Astrocyte (in vitro differentiated cells and primary cell): ENCODE results near the gene KLF17. TPM values are rescaled to one million over a fixed set of nuclear protein-coding genes. Genes with fewer than 3 reads are reported as not detected.
A peak's percentile ranks its signal among the peaks of the same experiment; 100 is the strongest.

Experiments
- DNase-seq: peaks from one replicate; pipeline ENCODE4 v3.0.0-alpha.2; 2010; ENCODE audit warnings: low read depth
- FAIRE-seq: peaks from 2 replicates; lab custom pipeline; 2011; peaks lifted over from hg19 to GRCh38; lab: Jason Lieb, UNC
- H2AFZ ChIP-seq: 2 replicates; pipeline ENCODE4 v1.6.0; 2012; ENCODE audit warnings: low read depth, low read length, inconsistent platforms
- H3K27ac ChIP-seq: 2 replicates; pipeline ENCODE4 v1.5.1; 2011; ENCODE audit warnings: low read depth, low read length, inconsistent platforms
- H3K27me3 ChIP-seq: 2 replicates; pipeline ENCODE4 v1.6.0; 2011; ENCODE audit warnings: low read length, inconsistent platforms; ENCODE audit not compliant: insufficient read depth
- H3K36me3 ChIP-seq: 2 replicates; pipeline ENCODE4 v1.5.1; 2011; ENCODE audit warnings: low read length, inconsistent platforms; ENCODE audit not compliant: insufficient read depth
- H3K4me1 ChIP-seq: 2 replicates; pipeline ENCODE4 v1.5.1; 2011; ENCODE audit warnings: low read length, inconsistent platforms; ENCODE audit not compliant: insufficient read depth
- H3K4me2 ChIP-seq: 2 replicates; pipeline ENCODE4 v1.6.0; 2012; ENCODE audit warnings: low read length, inconsistent platforms
- H3K4me3 ChIP-seq: 2 replicates; pipeline ENCODE4 v1.5.1; 2011; ENCODE audit warnings: low read depth, mild to moderate bottlenecking, low read length, inconsistent platforms; ENCODE audit not compliant: insufficient read depth
- H3K79me2 ChIP-seq: 2 replicates; pipeline ENCODE4 v1.6.0; 2012; ENCODE audit warnings: mild to moderate bottlenecking, low read length, inconsistent platforms; ENCODE audit not compliant: insufficient read depth
- H3K9ac ChIP-seq: 2 replicates; pipeline ENCODE4 v1.6.0; 2012; ENCODE audit warnings: mild to moderate bottlenecking, low read length, inconsistent platforms
- H3K9me3 ChIP-seq: 2 replicates; pipeline ENCODE4 v1.5.1; 2012; ENCODE audit warnings: low read depth, mild to moderate bottlenecking, low read length, inconsistent platforms; ENCODE audit not compliant: insufficient read depth
- H4K20me1 ChIP-seq: 2 replicates; pipeline ENCODE4 v1.6.0; 2012; ENCODE audit warnings: low read length, inconsistent platforms; ENCODE audit not compliant: insufficient read depth
- H3K27ac Mint-ChIP-seq: one replicate; pipeline ENCODE4 v1.8.0; 2021; ENCODE audit warnings: mild to moderate bottlenecking, mixed read lengths; ENCODE audit not compliant: unreplicated experiment
- H3K27me3 Mint-ChIP-seq: one replicate; pipeline ENCODE4 v1.8.0; 2021; ENCODE audit warnings: low read depth, mixed read lengths; ENCODE audit not compliant: unreplicated experiment
- H3K36me3 Mint-ChIP-seq: one replicate; pipeline ENCODE4 v1.8.0; 2021; ENCODE audit warnings: low read depth, mixed read lengths; ENCODE audit not compliant: unreplicated experiment
- H3K4me1 Mint-ChIP-seq: one replicate; pipeline ENCODE4 v1.8.0; 2021; ENCODE audit warnings: low read depth, mixed read lengths; ENCODE audit not compliant: unreplicated experiment
- H3K4me3 Mint-ChIP-seq: one replicate; pipeline ENCODE4 v1.8.0; 2021; ENCODE audit warnings: mild to moderate bottlenecking, moderate library complexity, mixed read lengths; ENCODE audit not compliant: unreplicated experiment
- H3K9me3 Mint-ChIP-seq: one replicate; pipeline ENCODE4 v1.8.0; 2021; ENCODE audit warnings: mild to moderate bottlenecking, mixed read lengths; ENCODE audit not compliant: unreplicated experiment
- CTCF ChIP-seq: IDR thresholded peaks from 2 replicates; pipeline ENCODE4 v1.5.1; 2011; ENCODE audit warnings: low read depth, mild to moderate bottlenecking, inconsistent platforms, low read length, moderate library complexity; ENCODE audit not compliant: insufficient read depth
- EZH2 ChIP-seq: IDR thresholded peaks from 2 replicates; pipeline ENCODE4 v1.6.1; 2012; ENCODE audit warnings: mild to moderate bottlenecking, low read length, inconsistent platforms; ENCODE audit not compliant: insufficient read depth
- total RNA-seq: library from RNA; stranded (reverse); gene quantifications from 2 replicates; pipeline ENCODE4 v1.2.1, GENCODE V29; 2021

The KLF17 gene
- total RNA-seq, 1 donor from 2014 or later, result 0.09 TPM

- no peaks in the 10 kb centered on the region for H4K20me1 ChIP-seq
- FAIRE-seq, result no peak
Observed at GRCh38 chr1:44146536-44147361, 28.1 kb downstream of the KLF17 start.

GRCh38 chr1:44147582-44147981 is 29.0 kb downstream of the KLF17 start:
- H3K9ac ChIP-seq, result no peak overlapping the region
- FAIRE-seq (no peak), DNase-seq (no peak)
- no peaks in the 10 kb centered on the region for H3K9me3 ChIP-seq
- no peak overlapping the region for H2AFZ ChIP-seq
- Mint-ChIP-seq H3K4me1 (no peaks in the 10 kb centered on the region), H3K9me3 (peaks cover 9% of the 10 kb centered on the region), H3K27ac (no peak overlapping the region), H3K4me3 (no peak overlapping the region), H3K36me3 (no peaks in the 10 kb centered on the region), H3K27me3 (no peaks in the 10 kb centered on the region)
- H4K20me1 ChIP-seq, result no peaks in the 10 kb centered on the region
- H3K4me2 ChIP-seq, result no peak overlapping the region
- peaks cover 18% of the 10 kb centered on the region for H3K27me3 ChIP-seq
- H3K79me2 ChIP-seq, result no peaks in the 10 kb centered on the region
- H3K27ac ChIP-seq, result no peak overlapping the region
- TF ChIP-seq EZH2 (no peak), CTCF (no peak)
- no peaks in the 10 kb centered on the region for H3K4me1 ChIP-seq
- no peak overlapping the region for H3K4me3 ChIP-seq
- no peaks in the 10 kb centered on the region for H3K36me3 ChIP-seq

More at GRCh38 chr1:44146536-44147361, 28.1 kb downstream of the KLF17 start:
- Histone ChIP-seq H3K27ac (no peak overlapping the region), H3K4me3 (no peak overlapping the region), H2AFZ (no peak overlapping the region), H3K27me3 (peaks cover 15% of the 10 kb centered on the region), H3K9me3 (peaks cover 2% of the 10 kb centered on the region), H3K9ac (no peak overlapping the region), H3K79me2 (no peaks in the 10 kb centered on the region), H3K4me2 (no peak overlapping the region), H3K36me3 (no peaks in the 10 kb centered on the region), H3K4me1 (no peaks in the 10 kb centered on the region)
- H3K4me3 Mint-ChIP-seq, result no peak overlapping the region
- TF ChIP-seq CTCF (no peak), EZH2 (no peak)
- peaks cover 4% of the 10 kb centered on the region for H3K27me3 Mint-ChIP-seq
- DNase-seq, result no peak
- no peaks in the 10 kb centered on the region for H3K36me3 Mint-ChIP-seq
- H3K9me3 Mint-ChIP-seq, result peaks cover 9% of the 10 kb centered on the region
- H3K27ac Mint-ChIP-seq, result peak overlapping the region; percentile 30
- no peaks in the 10 kb centered on the region for H3K4me1 Mint-ChIP-seq

- FAIRE-seq, result no peak
- Mint-ChIP-seq H3K36me3 (no peaks in the 10 kb centered on the region), H3K4me3 (no peak overlapping the region), H3K4me1 (no peaks in the 10 kb centered on the region), H3K9me3 (peaks cover 4% of the 10 kb centered on the region), H3K27me3 (no peaks in the 10 kb centered on the region), H3K27ac (no peak overlapping the region)
- TF ChIP-seq EZH2, result no peak
- Histone ChIP-seq H3K4me3 (no peak overlapping the region), H3K36me3 (no peaks in the 10 kb centered on the region), H2AFZ (no peak overlapping the region), H4K20me1 (no peaks in the 10 kb centered on the region), H3K27ac (no peak overlapping the region), H3K4me2 (no peak overlapping the region), H3K79me2 (no peaks in the 10 kb centered on the region), H3K27me3 (peaks cover 18% of the 10 kb centered on the region), H3K9me3 (no peaks in the 10 kb centered on the region), H3K4me1 (peaks cover 3% of the 10 kb centered on the region), H3K9ac (no peak overlapping the region)
- peak; percentile 1 for DNase-seq
Observed at GRCh38 chr1:44151332-44151731, 32.7 kb downstream of the KLF17 start.
